Keratinocyte (primary cell): ENCODE results near the gene DEGS1.

Source experiments
- CTCF ChIP-seq, 3 experiments: IDR thresholded peaks in 1 of 3; conservative IDR thresholded peaks in 1 of 3; optimal IDR thresholded peaks in 1 of 3; 2 replicates in 2 of 3; 3 replicates in 1 of 3; pipeline versions ENCODE3 to v1.5.1; 2011; ENCODE audit warnings: low read length in 3 of 3, mild to moderate bottlenecking in 3 of 3, moderate library complexity in 2 of 3, control low read depth in 1 of 3, inconsistent platforms in 1 of 3; ENCODE audit not compliant: insufficient read depth in 2 of 3; ENCODE audit errors: extremely low read depth in 1 of 3
- EZH2 ChIP-seq: IDR thresholded peaks from one replicate; pipeline ENCODE4 v1.6.1; 2012; ENCODE audit warnings: inconsistent platforms, mild to moderate bottlenecking, low read length, moderate library complexity

- TF ChIP-seq CTCF (optimal IDR thresholded peaks at IDR 0.05 in 1 of 3, IDR thresholded peaks at IDR 0.05 in 1 of 3, conservative IDR thresholded peaks at IDR 0.05 in 1 of 3; ENCODE audit: extremely low read depth in 1 of 3, insufficient read depth in 2 of 3, low read length in 3 of 3) = no peak
- no peak for TF ChIP-seq EZH2
These were observed 15.5 kb downstream of the DEGS1 start for GRCh38 chr1:224198572-224198971.
